BJ (cell line): Measurements from ENCODE around the gene TMF1. TPM values are rescaled to one million over a fixed set of nuclear protein-coding genes. Genes with fewer than 3 reads are reported as not detected.
A peak's percentile ranks its signal among the peaks of the same experiment; 100 is the strongest.

Experiments
- CTCF ChIA-PET: fragments of 350-600 bp; formaldehyde crosslinking; extraction: SDS; loops from one replicate; lab custom pipeline; 2021; ENCODE audit warnings: antibody characterized with exemption, inconsistent platforms; lab: Yijun Ruan, JAX
- POLR2A ChIA-PET: fragments of 300-600 bp; sonication (Branson Sonifier 250); formaldehyde crosslinking; extraction: SDS; loops from one replicate; lab custom pipeline; 2021; ENCODE audit warnings: antibody characterized with exemption; lab: Charles Lee
- DNase-seq: peaks from one replicate; pipeline ENCODE4 v3.0.0-alpha.2; 2011; ENCODE audit warnings: low read depth
- H3K27me3 ChIP-seq: 2 replicates; pipeline ENCODE4 v1.6.0; 2011; ENCODE audit warnings: low read length; ENCODE audit not compliant: control insufficient read depth, insufficient read depth
- H3K36me3 ChIP-seq: 2 replicates; pipeline ENCODE4 v1.5.1; 2011; ENCODE audit warnings: low read length; ENCODE audit not compliant: control insufficient read depth, insufficient read depth
- H3K4me3 ChIP-seq: 2 replicates; pipeline ENCODE4 v1.5.1; 2011; ENCODE audit warnings: low read depth, mild to moderate bottlenecking, control low read depth, low read length
- CTCF ChIP-seq: IDR thresholded peaks from 2 replicates; pipeline ENCODE4 v1.5.1; 2011; ENCODE audit warnings: low read depth, mild to moderate bottlenecking, control low read depth, inconsistent platforms, low read length, moderate library complexity; ENCODE audit not compliant: insufficient read depth
- polyA plus RNA-seq: library from polyadenylated mRNA; depleted of rRNA; stranded (reverse); fragments of >200 nt; gene quantifications from 2 replicates; pipeline ENCODE4 v1.2.3, GENCODE V29; 2011

Gene TMF1
- polyA plus RNA-seq, 1 experiment = 7.7 TPM

GRCh38 chr3:69020857-69021256, 31.3 kb downstream of the TMF1 start:
- Histone ChIP-seq H3K36me3 (peaks cover 11% of the 10 kb centered on the region), H3K4me3 (no peak overlapping the region), H3K27me3 (no peaks in the 10 kb centered on the region)
- DNase-seq = no peak
- TF ChIP-seq CTCF = no peak
- CTCF ChIA-PET = interaction anchor here (0.6 to 1.3 kb wide), 2 partner anchors 11 to 21 kb away, joined by 3 to 4 read pairs; no protein-coding TSS in a partner anchor
- POLR2A ChIA-PET = no interaction called here

- no peak for DNase-seq
- TF ChIP-seq CTCF = peak; percentile 34
- H3K36me3 ChIP-seq = peaks cover 9% of the 10 kb centered on the region
- no peak overlapping the region for H3K4me3 ChIP-seq
- POLR2A ChIA-PET = no interaction called here
- CTCF ChIA-PET = no interaction called here
- no peaks in the 10 kb centered on the region for H3K27me3 ChIP-seq
Observed at GRCh38 chr3:69020424-69020823, 31.7 kb downstream of the TMF1 start.

GRCh38 chr3:69016901-69017300, 35.2 kb downstream of the TMF1 start:
- no peaks in the 10 kb centered on the region for H3K27me3 ChIP-seq
- DNase-seq = no peak
- peaks cover 3% of the 10 kb centered on the region for H3K36me3 ChIP-seq
- no peak overlapping the region for H3K4me3 ChIP-seq
- ChIA-PET POLR2A (no interaction called here), CTCF (interaction anchor here (0.7 kb wide), 1 partner anchor 76 kb away, joined by 3 read pairs; no protein-coding TSS in a partner anchor)
- TF ChIP-seq CTCF = no peak

GRCh38 chr3:69016102-69016501, 36.0 kb downstream of the TMF1 start:
- Histone ChIP-seq H3K27me3 (no peaks in the 10 kb centered on the region), H3K4me3 (no peak overlapping the region), H3K36me3 (peaks cover 1% of the 10 kb centered on the region)
- CTCF ChIA-PET = no interaction called here
- DNase-seq = no peak
- POLR2A ChIA-PET = interaction anchor here (0.6 kb wide), 1 partner anchor 8 kb away, joined by 3 read pairs; no protein-coding TSS in a partner anchor
- TF ChIP-seq CTCF = no peak

GRCh38 chr3:69014022-69014580, 38.0 kb downstream of the TMF1 start:
- ChIA-PET POLR2A (no interaction called here), CTCF (interaction anchor here (0.8 to 1.7 kb wide), 5 partner anchors 14 to 64 kb away, joined by 3 to 7 read pairs (median 3); no protein-coding TSS in a partner anchor)
- H3K36me3 ChIP-seq = peaks cover 1% of the 10 kb centered on the region
- no peaks in the 10 kb centered on the region for H3K27me3 ChIP-seq
- H3K4me3 ChIP-seq = peak overlapping the region; percentile 76
- no peak for TF ChIP-seq CTCF
- DNase-seq = no peak
